Measurements from ENCODE around the gene JTB.

DNA sequence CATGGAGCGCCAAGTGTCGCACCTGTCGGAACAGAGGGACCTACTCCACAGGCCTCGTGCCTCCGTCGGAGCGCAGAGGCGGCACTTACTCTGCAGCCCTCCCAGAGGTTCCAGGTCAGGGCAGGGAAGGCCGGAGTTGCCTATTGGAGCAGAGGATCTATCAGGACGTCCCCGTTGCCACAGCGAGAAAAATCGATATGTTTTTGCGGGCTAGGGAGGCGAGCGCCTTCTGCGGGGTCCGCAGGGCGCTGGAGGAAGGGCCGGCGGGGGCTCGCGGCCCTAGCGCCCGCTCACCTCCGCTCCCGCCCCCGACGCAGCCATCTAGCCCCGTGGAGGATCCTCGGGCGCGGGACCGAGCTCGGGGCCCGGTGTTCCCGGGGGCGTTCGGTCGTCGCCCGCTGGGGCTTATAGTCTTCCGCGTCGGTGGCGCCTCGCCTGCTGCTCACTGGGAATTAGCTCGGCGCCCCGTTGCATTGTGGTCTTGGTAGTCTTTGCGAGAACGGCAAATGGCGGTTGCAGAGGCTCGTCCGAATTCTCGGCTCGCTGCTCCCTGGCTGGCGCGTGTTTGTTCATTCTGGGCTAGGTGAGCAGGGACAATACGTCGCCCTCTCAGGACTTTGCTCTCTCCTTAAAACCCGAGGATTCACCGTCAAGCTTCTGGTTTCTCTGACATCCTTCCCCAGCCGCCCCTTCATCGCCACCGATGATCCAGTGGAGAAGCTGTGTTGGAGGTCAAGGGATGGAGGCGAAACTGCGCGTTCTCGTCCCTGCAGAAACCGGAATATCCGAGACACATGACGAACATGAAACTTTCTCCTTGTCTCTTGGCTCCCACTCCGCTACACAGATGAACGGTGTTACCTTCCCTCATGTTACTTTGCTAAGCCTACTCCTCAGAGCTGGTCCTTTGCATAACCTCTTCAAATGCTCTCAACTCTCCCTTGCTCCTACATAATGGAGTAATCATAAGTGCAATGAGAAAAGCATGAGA lies at the start of gene JTB:
- TF ChIP-seq, protein P1, sequence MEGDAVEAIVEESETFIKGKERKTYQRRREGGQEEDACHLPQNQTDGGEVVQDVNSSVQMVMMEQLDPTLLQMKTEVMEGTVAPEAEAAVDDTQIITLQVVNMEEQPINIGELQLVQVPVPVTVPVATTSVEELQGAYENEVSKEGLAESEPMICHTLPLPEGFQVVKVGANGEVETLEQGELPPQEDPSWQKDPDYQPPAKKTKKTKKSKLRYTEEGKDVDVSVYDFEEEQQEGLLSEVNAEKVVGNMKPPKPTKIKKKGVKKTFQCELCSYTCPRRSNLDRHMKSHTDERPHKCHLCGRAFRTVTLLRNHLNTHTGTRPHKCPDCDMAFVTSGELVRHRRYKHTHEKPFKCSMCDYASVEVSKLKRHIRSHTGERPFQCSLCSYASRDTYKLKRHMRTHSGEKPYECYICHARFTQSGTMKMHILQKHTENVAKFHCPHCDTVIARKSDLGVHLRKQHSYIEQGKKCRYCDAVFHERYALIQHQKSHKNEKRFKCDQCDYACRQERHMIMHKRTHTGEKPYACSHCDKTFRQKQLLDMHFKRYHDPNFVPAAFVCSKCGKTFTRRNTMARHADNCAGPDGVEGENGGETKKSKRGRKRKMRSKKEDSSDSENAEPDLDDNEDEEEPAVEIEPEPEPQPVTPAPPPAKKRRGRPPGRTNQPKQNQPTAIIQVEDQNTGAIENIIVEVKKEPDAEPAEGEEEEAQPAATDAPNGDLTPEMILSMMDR (IDR thresholded peaks at IDR 0.05), result peak in 1 of 3 experiments; percentile 20
- TF ChIP-seq POLR2AphosphoS5 (IDR thresholded peaks at IDR 0.05; ENCODE audit: insufficient read depth in 1 of 2, low read depth in 1 of 2) (peak; percentile 84 to 96), POLR2A (IDR thresholded peaks at IDR 0.05) (peak; percentile 71 to 91)
